HG02884 (cell line): ENCODE results near the gene PDLIM1.

Experiments
- ATAC-seq: cut with Tn5 transposase; IDR thresholded peaks from one replicate; pipeline ENCODE4 v1.9.1; 2021; ENCODE audit warnings: mild to moderate bottlenecking, moderate library complexity; ENCODE audit not compliant: unreplicated experiment

The PDLIM1 gene

GRCh38 chr10:95266674-95267095 lies 24.1 kb downstream of the PDLIM1 start:
- peak; percentile 92 for ATAC-seq

- no peak for ATAC-seq
Observed at GRCh38 chr10:95265572-95265971, 25.2 kb downstream of the PDLIM1 start.

GRCh38 chr10:95264227-95265051 lies 26.4 kb downstream of the PDLIM1 start:
- no peak for ATAC-seq

- ATAC-seq = no peak
Observed at GRCh38 chr10:95263864-95264226, 27.0 kb downstream of the PDLIM1 start.

GRCh38 chr10:95262763-95263518 lies 27.9 kb downstream of the PDLIM1 start:
- ATAC-seq = no peak

GRCh38 chr10:95261926-95262325 lies 28.9 kb downstream of the PDLIM1 start:
- ATAC-seq = no peak

GRCh38 chr10:95260909-95261552 lies 29.8 kb downstream of the PDLIM1 start:
- ATAC-seq = no peak

- ATAC-seq = peak; percentile 70
Observed at GRCh38 chr10:95260397-95260881, 30.4 kb downstream of the PDLIM1 start.

- ATAC-seq = no peak
Observed at GRCh38 chr10:95257849-95258248, 33.0 kb downstream of the PDLIM1 start.

- ATAC-seq = no peak
Observed at GRCh38 chr10:95256268-95256667, 34.5 kb downstream of the PDLIM1 start.

GRCh38 chr10:95254629-95255028 lies 36.2 kb downstream of the PDLIM1 start:
- no peak for ATAC-seq

- no peak for ATAC-seq
Observed at GRCh38 chr10:95253686-95254085, 37.1 kb downstream of the PDLIM1 start.

GRCh38 chr10:95253007-95253406 lies 37.8 kb downstream of the PDLIM1 start:
- no peak for ATAC-seq

GRCh38 chr10:95250856-95251255 lies 39.9 kb downstream of the PDLIM1 start:
- no peak for ATAC-seq

GRCh38 chr10:95249467-95249866 lies 41.3 kb downstream of the PDLIM1 start:
- no peak for ATAC-seq

- no peak for ATAC-seq
Observed at GRCh38 chr10:95248989-95249388, 41.8 kb downstream of the PDLIM1 start.

GRCh38 chr10:95247881-95248583 lies 42.8 kb downstream of the PDLIM1 start:
- no peak for ATAC-seq

GRCh38 chr10:95247200-95247880 lies 43.5 kb downstream of the PDLIM1 start:
- no peak for ATAC-seq

- ATAC-seq = no peak
Observed at GRCh38 chr10:95246582-95247051, 44.2 kb downstream of the PDLIM1 start.

GRCh38 chr10:95245425-95246055 lies 45.3 kb downstream of the PDLIM1 start:
- ATAC-seq = peak; percentile 88
